ENCODE results near the gene ZNF804B.

The ZNF804B gene

DNA sequence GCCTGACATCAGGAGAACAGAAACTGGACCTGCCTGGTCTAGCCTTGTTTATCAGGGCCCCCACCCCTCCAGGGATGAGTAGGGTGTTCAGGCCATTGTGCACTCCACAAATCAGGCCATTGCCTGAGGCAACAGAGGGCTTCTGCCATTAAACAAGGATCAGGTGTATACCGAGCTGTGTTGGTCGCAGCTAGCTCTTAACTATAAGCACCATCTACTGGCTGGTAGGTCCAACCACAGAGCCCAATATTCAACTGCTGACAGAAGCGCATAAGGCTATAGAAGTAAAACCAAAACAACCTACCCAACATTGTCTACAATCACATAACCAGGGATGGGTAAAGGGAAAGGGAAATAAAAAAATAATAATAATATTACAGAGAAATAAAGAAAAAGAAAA is 487.7 kb downstream of the ZNF804B start:
- Histone ChIP-seq H3K4me1 (no peaks in the 10 kb centered on the region), H2AFZ (no peak overlapping the region), H3K4me3 (ENCODE audit: low read depth, low read length) (no peak overlapping the region), H3K9me3 (ENCODE audit: control insufficient read depth, low read length) (no peaks in the 10 kb centered on the region), H3K79me2 (no peaks in the 10 kb centered on the region), H3K9ac (no peak overlapping the region), H3K27me3 (ENCODE audit: control insufficient read depth, insufficient read depth, low read length) (no peaks in the 10 kb centered on the region), H3K36me3 (ENCODE audit: control insufficient read depth, insufficient read depth, low read length) (no peaks in the 10 kb centered on the region), H3K27ac (no peak overlapping the region), H3K4me2 (ENCODE audit: low read length) (no peak overlapping the region)
- TF ChIP-seq, protein P1, sequence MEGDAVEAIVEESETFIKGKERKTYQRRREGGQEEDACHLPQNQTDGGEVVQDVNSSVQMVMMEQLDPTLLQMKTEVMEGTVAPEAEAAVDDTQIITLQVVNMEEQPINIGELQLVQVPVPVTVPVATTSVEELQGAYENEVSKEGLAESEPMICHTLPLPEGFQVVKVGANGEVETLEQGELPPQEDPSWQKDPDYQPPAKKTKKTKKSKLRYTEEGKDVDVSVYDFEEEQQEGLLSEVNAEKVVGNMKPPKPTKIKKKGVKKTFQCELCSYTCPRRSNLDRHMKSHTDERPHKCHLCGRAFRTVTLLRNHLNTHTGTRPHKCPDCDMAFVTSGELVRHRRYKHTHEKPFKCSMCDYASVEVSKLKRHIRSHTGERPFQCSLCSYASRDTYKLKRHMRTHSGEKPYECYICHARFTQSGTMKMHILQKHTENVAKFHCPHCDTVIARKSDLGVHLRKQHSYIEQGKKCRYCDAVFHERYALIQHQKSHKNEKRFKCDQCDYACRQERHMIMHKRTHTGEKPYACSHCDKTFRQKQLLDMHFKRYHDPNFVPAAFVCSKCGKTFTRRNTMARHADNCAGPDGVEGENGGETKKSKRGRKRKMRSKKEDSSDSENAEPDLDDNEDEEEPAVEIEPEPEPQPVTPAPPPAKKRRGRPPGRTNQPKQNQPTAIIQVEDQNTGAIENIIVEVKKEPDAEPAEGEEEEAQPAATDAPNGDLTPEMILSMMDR (IDR thresholded peaks at IDR 0.05) = no peak

DNA sequence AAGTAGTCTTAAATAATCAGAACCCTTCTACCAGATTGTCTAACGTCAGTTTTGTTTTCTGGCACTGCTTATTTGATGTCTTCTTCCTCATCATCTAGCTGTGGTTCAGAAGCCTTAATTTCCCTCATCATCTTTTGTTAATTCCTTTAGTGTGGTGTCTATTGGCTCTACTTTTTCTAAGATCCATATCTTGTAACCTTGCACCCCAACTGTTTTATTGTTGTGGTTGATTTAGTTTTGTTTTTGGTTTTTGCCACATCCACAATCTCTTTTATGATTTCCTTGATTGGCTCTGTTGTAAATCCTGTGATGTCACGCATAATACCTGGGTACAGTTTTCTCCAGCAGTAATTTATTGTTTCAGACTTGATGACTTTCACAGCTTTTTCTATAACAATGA is 499.6 kb downstream of the ZNF804B start:
- H3K9ac ChIP-seq = no peak overlapping the region
- H3K79me2 ChIP-seq = no peaks in the 10 kb centered on the region
- no peaks in the 10 kb centered on the region for H3K9me3 ChIP-seq (ENCODE audit: control insufficient read depth, low read length)
- no peak overlapping the region for H3K27ac ChIP-seq
- H3K27me3 ChIP-seq (ENCODE audit: control insufficient read depth, insufficient read depth, low read length) = no peaks in the 10 kb centered on the region
- no peaks in the 10 kb centered on the region for H3K4me1 ChIP-seq
- no peak overlapping the region for H3K4me3 ChIP-seq (ENCODE audit: low read depth, low read length)
- H3K4me2 ChIP-seq (ENCODE audit: low read length) = no peak overlapping the region
- no peak overlapping the region for H2AFZ ChIP-seq
- TF ChIP-seq, protein P1 (IDR thresholded peaks at IDR 0.05) = no peak
- H3K36me3 ChIP-seq (ENCODE audit: control insufficient read depth, insufficient read depth, low read length) = no peaks in the 10 kb centered on the region

DNA sequence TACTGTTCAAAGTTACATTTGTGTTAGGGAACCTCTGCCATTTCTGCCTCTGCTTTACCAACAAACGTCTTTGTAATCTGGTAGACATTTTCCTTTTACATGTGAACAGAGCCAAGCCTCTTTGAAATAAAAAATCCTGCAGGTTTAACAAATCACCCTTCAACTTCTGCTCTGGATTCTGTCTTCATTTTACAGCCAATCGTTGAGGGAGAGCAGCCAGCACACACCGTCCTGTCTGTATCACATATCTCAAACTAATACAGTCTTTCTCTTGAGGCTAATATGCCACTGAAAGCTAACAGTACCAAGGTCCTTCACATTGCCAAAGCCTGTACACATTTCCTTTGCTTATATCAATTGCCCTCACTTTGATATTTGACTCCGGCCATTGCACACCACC is 504.6 kb downstream of the ZNF804B start:
- Histone ChIP-seq H3K27ac (no peak overlapping the region), H3K4me1 (no peaks in the 10 kb centered on the region), H3K9me3 (ENCODE audit: control insufficient read depth, low read length) (no peaks in the 10 kb centered on the region), H3K9ac (no peak overlapping the region), H3K4me2 (ENCODE audit: low read length) (no peak overlapping the region), H3K27me3 (ENCODE audit: control insufficient read depth, insufficient read depth, low read length) (no peaks in the 10 kb centered on the region), H3K36me3 (ENCODE audit: control insufficient read depth, insufficient read depth, low read length) (no peaks in the 10 kb centered on the region), H3K79me2 (no peaks in the 10 kb centered on the region), H2AFZ (no peak overlapping the region), H3K4me3 (ENCODE audit: low read depth, low read length) (no peak overlapping the region)
- TF ChIP-seq, protein P1 (IDR thresholded peaks at IDR 0.05) = no peak

DNA sequence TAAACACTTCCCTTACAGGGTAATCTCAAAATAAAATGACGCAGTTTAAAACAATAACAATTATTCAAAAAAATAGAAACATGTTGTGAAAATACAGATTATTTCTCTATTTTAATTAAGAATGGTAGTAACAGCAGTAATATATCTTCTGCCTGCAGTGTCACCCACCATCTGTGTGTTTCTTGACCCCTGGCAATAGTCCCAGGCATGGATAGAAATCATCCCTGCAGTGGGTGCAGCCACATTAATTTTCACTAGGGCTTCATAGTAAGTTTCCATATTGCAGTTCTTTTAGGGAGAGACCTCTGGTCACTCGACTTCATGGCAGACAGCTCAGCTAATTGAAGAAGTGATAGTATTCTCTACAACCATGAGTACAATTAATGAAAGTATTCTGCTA is 506.1 kb downstream of the ZNF804B start:
- Histone ChIP-seq H3K9me3 (ENCODE audit: control insufficient read depth, low read length) (no peaks in the 10 kb centered on the region), H2AFZ (no peak overlapping the region), H3K4me3 (ENCODE audit: low read depth, low read length) (no peak overlapping the region), H3K27me3 (ENCODE audit: control insufficient read depth, insufficient read depth, low read length) (no peaks in the 10 kb centered on the region), H3K79me2 (no peaks in the 10 kb centered on the region), H3K4me1 (no peaks in the 10 kb centered on the region), H3K9ac (no peak overlapping the region), H3K27ac (no peak overlapping the region), H3K4me2 (ENCODE audit: low read length) (no peak overlapping the region), H3K36me3 (ENCODE audit: control insufficient read depth, insufficient read depth, low read length) (no peaks in the 10 kb centered on the region)
- TF ChIP-seq, protein P1 (IDR thresholded peaks at IDR 0.05) = no peak

DNA sequence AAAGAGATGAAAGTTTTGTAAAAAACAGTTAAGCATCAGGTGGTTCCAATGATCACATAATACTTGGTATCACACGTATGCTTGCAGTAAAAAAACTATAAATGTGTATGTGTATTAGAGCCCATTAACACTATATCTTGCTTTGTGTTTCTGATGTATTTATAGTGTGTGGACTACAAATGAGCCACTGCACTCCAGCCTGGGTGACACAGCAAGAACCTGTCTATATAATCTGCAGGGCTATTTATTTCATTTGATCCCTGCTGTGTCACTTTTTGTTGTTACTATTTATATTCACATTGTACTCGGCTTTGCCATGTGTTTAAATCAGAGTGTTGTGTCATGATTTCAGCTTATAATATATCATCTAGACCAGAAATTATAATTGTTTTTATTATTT is 523.8 kb downstream of the ZNF804B start:
- Histone ChIP-seq H3K4me3 (ENCODE audit: low read depth, low read length) (no peak overlapping the region), H3K9me3 (ENCODE audit: control insufficient read depth, low read length) (no peaks in the 10 kb centered on the region), H3K36me3 (ENCODE audit: control insufficient read depth, insufficient read depth, low read length) (no peaks in the 10 kb centered on the region), H3K79me2 (no peaks in the 10 kb centered on the region), H3K4me1 (no peaks in the 10 kb centered on the region), H3K27ac (no peak overlapping the region), H3K4me2 (ENCODE audit: low read length) (no peak overlapping the region), H3K9ac (no peak overlapping the region), H2AFZ (no peak overlapping the region), H3K27me3 (ENCODE audit: control insufficient read depth, insufficient read depth, low read length) (no peaks in the 10 kb centered on the region)
- TF ChIP-seq, protein P1 (IDR thresholded peaks at IDR 0.05) = no peak
